GM21786 (cell line): Measurements from ENCODE around the gene BEND5.

Experiments
- ATAC-seq: cut with Tn5 transposase; IDR thresholded peaks from one replicate; pipeline ENCODE4 v1.9.1; 2021; ENCODE audit not compliant: unreplicated experiment

BEND5 gene

DNA sequence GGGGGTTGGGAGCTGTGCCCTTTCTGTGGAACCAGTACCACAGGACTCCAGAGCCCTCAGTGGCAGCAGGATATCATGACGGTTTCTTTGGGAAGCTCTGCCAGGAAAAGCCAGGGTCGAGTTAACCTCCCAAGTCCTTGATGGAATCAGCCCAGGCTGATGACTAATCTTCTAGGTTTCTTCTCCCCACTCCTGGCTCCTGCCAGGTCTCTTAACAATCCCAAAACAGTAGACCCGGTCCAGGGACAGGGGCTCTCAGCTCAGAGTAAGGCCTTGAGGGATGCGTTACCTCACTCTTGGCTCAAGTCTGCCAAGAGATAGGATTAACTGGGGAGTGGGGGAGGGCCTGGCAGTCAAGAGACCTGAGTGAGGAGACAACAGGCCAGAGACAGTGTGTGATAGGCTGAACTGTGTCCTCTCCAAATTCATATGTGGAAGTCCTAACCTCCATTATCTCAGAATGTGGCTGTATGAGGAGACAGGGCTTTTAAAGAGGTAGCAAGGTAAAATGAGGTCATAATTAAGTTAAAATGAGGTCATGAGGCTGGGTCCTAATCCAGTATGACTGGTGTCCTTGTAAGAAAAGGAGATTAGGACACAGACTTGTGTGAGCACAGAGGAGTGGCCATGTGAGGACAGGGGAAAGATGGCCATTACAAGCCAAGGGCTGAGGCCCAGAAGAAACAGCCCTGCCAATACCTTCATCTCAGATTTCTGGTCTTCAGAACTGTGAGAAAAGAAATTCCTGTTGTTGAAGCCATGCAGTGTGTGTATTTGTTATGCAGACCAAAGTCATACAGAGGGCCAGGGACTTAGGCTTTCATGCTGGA lies 95.0 kb downstream of the BEND5 start:
- ATAC-seq, result no peak

DNA sequence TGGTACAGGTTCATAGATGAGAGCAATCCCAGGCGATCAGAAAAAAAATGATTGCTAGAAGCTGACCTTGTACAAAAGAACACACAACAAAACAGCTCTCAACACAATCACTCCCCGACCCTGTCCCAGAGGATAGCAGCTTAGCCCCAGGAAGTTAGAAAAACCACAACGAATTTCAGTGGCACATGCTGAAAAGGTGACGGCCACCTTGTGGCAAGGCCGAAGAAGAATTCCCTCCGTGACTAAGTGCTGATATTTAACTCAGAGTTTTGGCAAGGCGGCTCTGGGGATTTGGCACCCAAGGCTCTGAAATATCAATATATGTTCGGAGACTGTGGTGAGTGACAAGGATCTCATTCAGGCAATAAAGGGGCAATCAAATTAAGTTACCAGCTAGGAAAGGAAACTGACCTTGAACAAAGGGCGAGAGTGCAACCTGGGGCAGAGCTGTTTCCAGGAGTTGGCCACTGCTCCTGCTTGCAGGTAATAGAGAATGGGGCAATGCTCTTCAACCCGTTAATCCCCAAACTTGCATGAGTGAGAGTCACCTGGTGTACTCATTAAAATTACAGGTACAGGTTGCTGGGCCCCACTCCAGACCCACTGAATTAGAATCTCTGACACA lies 96.2 kb downstream of the BEND5 start:
- ATAC-seq, result no peak

DNA sequence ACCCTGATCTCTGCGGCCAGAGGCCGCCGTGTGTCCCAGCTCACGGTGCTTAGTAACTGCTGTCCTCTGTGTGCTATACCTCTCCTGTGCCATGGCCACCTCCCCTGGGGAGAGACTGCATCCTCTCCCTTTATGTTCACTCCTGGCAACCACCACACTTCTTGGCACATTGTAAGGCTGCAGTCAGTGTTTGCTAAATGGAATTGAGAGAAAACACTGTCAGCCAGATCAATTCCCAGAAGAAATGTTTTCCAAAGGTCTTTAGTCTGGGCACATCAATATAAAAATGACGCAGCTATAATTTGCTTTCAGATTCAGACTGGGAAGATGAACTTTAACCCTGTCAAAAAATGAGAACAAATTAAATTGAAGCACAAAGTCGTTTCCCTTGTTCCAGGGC lies 96.8 kb downstream of the BEND5 start:
- ATAC-seq, result no peak

DNA sequence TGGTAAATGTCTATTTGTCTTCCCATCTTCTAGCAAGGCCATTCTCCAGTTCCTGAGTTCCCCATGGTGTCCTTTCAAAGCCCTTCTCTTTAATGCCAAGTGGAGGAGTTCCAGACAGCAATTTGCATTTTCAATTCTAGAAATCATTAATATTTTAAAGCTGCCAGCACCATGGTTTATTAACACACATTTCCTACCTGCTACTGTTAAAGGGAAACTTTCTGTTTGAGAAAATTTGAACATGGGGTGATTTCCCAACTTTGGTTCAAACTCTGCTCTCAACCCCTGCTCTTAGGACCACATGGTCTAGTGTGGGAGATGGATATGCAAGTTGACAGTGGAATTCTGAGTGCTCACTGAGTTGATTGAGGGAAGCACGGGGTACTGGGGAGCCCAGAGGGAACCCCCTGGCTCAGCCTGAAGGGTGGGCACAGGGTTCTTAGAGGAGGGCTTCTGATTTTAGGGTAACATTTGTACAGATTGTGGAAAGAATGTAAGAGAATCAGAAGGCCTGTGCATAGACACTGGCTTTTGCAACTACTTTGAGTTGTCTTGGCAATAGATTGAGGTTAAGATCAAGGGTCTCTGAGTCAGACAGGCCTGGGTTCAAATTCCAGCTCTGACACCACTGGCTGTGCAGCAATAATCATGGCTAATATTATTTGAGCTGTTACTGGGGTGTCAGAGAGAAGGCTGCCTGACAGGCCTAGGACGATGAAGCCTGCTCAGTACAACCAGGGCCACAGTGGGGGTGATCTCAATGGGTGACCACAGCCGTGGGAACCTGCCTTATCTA lies 97.8 kb downstream of the BEND5 start:
- no peak for ATAC-seq
